GM12878 (cell line): ENCODE data around the gene GFRA4.

ENCODE experiments used
- BHLHE40 ChIP-seq, 2 experiments: fragments of 450-650 bp in 1 of 2; IDR thresholded peaks; 2 replicates each; pipeline ENCODE4 v1.6.1; 2011 to 2017; ENCODE audit warnings: low read depth in 2 of 2, borderline replicate concordance in 1 of 2, improper control_type of control experiment in 1 of 2, low read length in 1 of 2, mild to moderate bottlenecking in 1 of 2
- EP300 ChIP-seq, 2 experiments: fragments of 150-350 bp in 1 of 2; IDR thresholded peaks; 2 replicates each; pipeline ENCODE4 v1.6.1; 2011 to 2012; ENCODE audit warnings: low read depth in 2 of 2, low read length in 2 of 2, borderline replicate concordance in 1 of 2, improper control_type of control experiment in 1 of 2, inconsistent platforms in 1 of 2; ENCODE audit not compliant: control insufficient read depth in 1 of 2
- EZH2 ChIP-seq: IDR thresholded peaks from 2 replicates; pipeline ENCODE4 v1.6.1; 2012; ENCODE audit warnings: low read depth, mild to moderate bottlenecking, control low read depth, inconsistent platforms, low read length, borderline replicate concordance; ENCODE audit not compliant: control insufficient read depth
- GABPA ChIP-seq: IDR thresholded peaks from 2 replicates; pipeline ENCODE4 v1.6.1; 2014; ENCODE audit warnings: antibody characterized with exemption, low read depth, mild to moderate bottlenecking, inconsistent platforms
- NFIC ChIP-seq: IDR thresholded peaks from 2 replicates; pipeline ENCODE4 v1.6.1; 2012; ENCODE audit warnings: low read depth, mild to moderate bottlenecking, inconsistent platforms, low read length, moderate library complexity
- PML ChIP-seq: IDR thresholded peaks from 2 replicates; pipeline ENCODE4 v1.6.1; 2012; ENCODE audit warnings: low read length, inconsistent platforms
- YY1 ChIP-seq: IDR thresholded peaks from 2 replicates; pipeline ENCODE4 v1.6.1; 2011; ENCODE audit warnings: low read depth, mild to moderate bottlenecking, low read length
- ZNF274 ChIP-seq: IDR thresholded peaks from one replicate; pipeline ENCODE4 v1.8.0; 2011; ENCODE audit not compliant: insufficient read length, insufficient read depth
- TF ChIP-seq, protein P1 (sequence below): fragments of 450-650 bp; IDR thresholded peaks from 2 replicates; pipeline ENCODE4 v1.6.1; 2017; ENCODE audit warnings: mild to moderate bottlenecking
- TF ChIP-seq, protein P2 (sequence below): fragments of 450-650 bp; IDR thresholded peaks from 2 replicates; pipeline ENCODE4 v1.6.1; 2017; ENCODE audit warnings: mild to moderate bottlenecking, low read depth, inconsistent platforms; ENCODE audit not compliant: poor library complexity, severe bottlenecking
- TF ChIP-seq, protein P3 (sequence below), 3 experiments: IDR thresholded peaks in 2 of 3; conservative IDR thresholded peaks in 1 of 3; 2 replicates each; pipeline ENCODE4 v1.5.1; 2011; ENCODE audit warnings: low read depth in 3 of 3, low read length in 3 of 3, mild to moderate bottlenecking in 3 of 3, control low read depth in 2 of 3, moderate library complexity in 2 of 3, inconsistent platforms in 1 of 3, mixed read lengths in 1 of 3; ENCODE audit not compliant: control insufficient read depth in 2 of 3, insufficient read depth in 1 of 3; ENCODE audit errors: extremely low read depth in 1 of 3
- TF ChIP-seq, protein P4 (sequence below): fragments of 150-350 bp; IDR thresholded peaks from 2 replicates; pipeline ENCODE4 v1.6.1; 2016; ENCODE audit warnings: low read depth, low read length

DNA sequence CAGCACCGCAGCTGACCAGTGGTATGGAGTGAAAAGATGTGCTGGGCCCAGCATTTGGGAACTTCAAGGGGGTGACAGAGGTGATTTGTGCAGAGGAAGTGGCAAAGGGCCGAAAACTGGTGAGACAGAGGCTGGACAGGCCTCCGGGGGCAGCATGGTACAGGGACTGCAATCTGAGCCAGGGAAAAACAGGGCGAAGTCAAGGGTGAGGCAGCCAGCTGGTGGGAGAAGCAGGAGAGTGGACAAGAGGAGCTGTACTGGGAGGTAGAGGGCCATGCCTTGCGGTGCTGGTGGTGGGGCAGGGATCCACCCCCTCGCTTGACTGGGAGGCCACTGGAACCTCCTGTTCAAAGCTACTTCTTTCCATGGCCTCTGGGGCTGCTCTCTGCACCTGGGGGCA lies 7.3 kb upstream of the GFRA4 start:
- TF ChIP-seq BHLHE40 (IDR thresholded peaks at IDR 0.05; ENCODE audit: borderline replicate concordance in 1 of 2, low read depth in 2 of 2, low read length in 1 of 2) (no peak), ZNF274 (no peak), PML (no peak), EZH2 (no peak), GABPA (no peak), EP300 (IDR thresholded peaks at IDR 0.05; ENCODE audit: borderline replicate concordance in 1 of 2, control insufficient read depth in 1 of 2, low read depth in 2 of 2, low read length in 2 of 2) (no peak), YY1 (no peak), NFIC (no peak)
- TF ChIP-seq, protein P1, sequence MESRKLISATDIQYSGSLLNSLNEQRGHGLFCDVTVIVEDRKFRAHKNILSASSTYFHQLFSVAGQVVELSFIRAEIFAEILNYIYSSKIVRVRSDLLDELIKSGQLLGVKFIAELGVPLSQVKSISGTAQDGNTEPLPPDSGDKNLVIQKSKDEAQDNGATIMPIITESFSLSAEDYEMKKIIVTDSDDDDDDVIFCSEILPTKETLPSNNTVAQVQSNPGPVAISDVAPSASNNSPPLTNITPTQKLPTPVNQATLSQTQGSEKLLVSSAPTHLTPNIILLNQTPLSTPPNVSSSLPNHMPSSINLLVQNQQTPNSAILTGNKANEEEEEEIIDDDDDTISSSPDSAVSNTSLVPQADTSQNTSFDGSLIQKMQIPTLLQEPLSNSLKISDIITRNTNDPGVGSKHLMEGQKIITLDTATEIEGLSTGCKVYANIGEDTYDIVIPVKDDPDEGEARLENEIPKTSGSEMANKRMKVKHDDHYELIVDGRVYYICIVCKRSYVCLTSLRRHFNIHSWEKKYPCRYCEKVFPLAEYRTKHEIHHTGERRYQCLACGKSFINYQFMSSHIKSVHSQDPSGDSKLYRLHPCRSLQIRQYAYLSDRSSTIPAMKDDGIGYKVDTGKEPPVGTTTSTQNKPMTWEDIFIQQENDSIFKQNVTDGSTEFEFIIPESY: no peak
- TF ChIP-seq, protein P2, sequence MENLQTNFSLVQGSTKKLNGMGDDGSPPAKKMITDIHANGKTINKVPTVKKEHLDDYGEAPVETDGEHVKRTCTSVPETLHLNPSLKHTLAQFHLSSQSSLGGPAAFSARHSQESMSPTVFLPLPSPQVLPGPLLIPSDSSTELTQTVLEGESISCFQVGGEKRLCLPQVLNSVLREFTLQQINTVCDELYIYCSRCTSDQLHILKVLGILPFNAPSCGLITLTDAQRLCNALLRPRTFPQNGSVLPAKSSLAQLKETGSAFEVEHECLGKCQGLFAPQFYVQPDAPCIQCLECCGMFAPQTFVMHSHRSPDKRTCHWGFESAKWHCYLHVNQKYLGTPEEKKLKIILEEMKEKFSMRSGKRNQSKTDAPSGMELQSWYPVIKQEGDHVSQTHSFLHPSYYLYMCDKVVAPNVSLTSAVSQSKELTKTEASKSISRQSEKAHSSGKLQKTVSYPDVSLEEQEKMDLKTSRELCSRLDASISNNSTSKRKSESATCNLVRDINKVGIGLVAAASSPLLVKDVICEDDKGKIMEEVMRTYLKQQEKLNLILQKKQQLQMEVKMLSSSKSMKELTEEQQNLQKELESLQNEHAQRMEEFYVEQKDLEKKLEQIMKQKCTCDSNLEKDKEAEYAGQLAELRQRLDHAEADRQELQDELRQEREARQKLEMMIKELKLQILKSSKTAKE: no peak
- TF ChIP-seq, protein P3, sequence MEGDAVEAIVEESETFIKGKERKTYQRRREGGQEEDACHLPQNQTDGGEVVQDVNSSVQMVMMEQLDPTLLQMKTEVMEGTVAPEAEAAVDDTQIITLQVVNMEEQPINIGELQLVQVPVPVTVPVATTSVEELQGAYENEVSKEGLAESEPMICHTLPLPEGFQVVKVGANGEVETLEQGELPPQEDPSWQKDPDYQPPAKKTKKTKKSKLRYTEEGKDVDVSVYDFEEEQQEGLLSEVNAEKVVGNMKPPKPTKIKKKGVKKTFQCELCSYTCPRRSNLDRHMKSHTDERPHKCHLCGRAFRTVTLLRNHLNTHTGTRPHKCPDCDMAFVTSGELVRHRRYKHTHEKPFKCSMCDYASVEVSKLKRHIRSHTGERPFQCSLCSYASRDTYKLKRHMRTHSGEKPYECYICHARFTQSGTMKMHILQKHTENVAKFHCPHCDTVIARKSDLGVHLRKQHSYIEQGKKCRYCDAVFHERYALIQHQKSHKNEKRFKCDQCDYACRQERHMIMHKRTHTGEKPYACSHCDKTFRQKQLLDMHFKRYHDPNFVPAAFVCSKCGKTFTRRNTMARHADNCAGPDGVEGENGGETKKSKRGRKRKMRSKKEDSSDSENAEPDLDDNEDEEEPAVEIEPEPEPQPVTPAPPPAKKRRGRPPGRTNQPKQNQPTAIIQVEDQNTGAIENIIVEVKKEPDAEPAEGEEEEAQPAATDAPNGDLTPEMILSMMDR (IDR thresholded peaks at IDR 0.05 in 2 of 3, conservative IDR thresholded peaks at IDR 0.05 in 1 of 3; ENCODE audit: control insufficient read depth in 2 of 3, extremely low read depth in 1 of 3, insufficient read depth in 1 of 3, low read depth in 3 of 3, low read length in 3 of 3): no peak
- TF ChIP-seq, protein P4, sequence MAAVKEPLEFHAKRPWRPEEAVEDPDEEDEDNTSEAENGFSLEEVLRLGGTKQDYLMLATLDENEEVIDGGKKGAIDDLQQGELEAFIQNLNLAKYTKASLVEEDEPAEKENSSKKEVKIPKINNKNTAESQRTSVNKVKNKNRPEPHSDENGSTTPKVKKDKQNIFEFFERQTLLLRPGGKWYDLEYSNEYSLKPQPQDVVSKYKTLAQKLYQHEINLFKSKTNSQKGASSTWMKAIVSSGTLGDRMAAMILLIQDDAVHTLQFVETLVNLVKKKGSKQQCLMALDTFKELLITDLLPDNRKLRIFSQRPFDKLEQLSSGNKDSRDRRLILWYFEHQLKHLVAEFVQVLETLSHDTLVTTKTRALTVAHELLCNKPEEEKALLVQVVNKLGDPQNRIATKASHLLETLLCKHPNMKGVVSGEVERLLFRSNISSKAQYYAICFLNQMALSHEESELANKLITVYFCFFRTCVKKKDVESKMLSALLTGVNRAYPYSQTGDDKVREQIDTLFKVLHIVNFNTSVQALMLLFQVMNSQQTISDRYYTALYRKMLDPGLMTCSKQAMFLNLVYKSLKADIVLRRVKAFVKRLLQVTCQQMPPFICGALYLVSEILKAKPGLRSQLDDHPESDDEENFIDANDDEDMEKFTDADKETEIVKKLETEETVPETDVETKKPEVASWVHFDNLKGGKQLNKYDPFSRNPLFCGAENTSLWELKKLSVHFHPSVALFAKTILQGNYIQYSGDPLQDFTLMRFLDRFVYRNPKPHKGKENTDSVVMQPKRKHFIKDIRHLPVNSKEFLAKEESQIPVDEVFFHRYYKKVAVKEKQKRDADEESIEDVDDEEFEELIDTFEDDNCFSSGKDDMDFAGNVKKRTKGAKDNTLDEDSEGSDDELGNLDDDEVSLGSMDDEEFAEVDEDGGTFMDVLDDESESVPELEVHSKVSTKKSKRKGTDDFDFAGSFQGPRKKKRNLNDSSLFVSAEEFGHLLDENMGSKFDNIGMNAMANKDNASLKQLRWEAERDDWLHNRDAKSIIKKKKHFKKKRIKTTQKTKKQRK: no peak
